HepG2 (cell line): ENCODE data around the gene UNC79. TPM values are rescaled to one million over a fixed set of nuclear protein-coding genes. Genes with fewer than 3 reads are reported as not detected.

Source experiments
- ATAC-seq: fragments of 200-7000 bp; cut with Tn5 transposase; 3 replicates; pipeline ENCODE4 v1.9.1; 2020; ENCODE audit warnings: mild to moderate bottlenecking, moderate library complexity
- BruUV-seq: library from RNA; stranded (reverse); fragments of 400-500 nt; replicated peaks from 2 replicates; lab custom pipeline; 2021; lab: Mats Ljungman, UMichigan
- CTCF ChIA-PET: fragments of 300-600 bp; formaldehyde crosslinking; extraction: SDS; loops from one replicate; lab custom pipeline; 2021; ENCODE audit warnings: low total read pairs, inconsistent platforms, low intra/inter-chr PET ratio; lab: Yijun Ruan, JAX
- POLR2A ChIA-PET: fragments of 350-600 bp; sonication (Branson Sonifier 250); formaldehyde crosslinking; loops from one replicate; lab custom pipeline; 2020; ENCODE audit warnings: antibody characterized with exemption, inconsistent platforms; lab: Yijun Ruan, JAX
- DNase-seq: peaks from one replicate; pipeline ENCODE4 v3.0.0-alpha.2; 2015; ENCODE audit warnings: low spot score
- FAIRE-seq: peaks from 3 replicates; lab custom pipeline; 2011; peaks lifted over from hg19 to GRCh38; lab: Jason Lieb, UNC
- H2AFZ ChIP-seq: one replicate; pipeline ENCODE4 v1.6.1; 2011; ENCODE audit warnings: low read length, inconsistent platforms
- H3K27ac ChIP-seq: fragments of 300-600 bp; 3 replicates; pipeline ENCODE4 v1.8.0; 2011; ENCODE audit warnings: mixed run types, mild to moderate bottlenecking, mixed read lengths, low read length, inconsistent platforms; ENCODE audit not compliant: insufficient read depth; ENCODE audit errors: extremely low read length
- H3K27me3 ChIP-seq, 2 experiments: fragments of 200-600 bp in 1 of 2; 2 replicates in 1 of 2; 3 replicates in 1 of 2; pipeline versions ENCODE4 v1.6.0 to v1.8.0; 2011; ENCODE audit warnings: low read length in 2 of 2, mild to moderate bottlenecking in 2 of 2, moderate library complexity in 2 of 2, inconsistent platforms in 1 of 2; ENCODE audit not compliant: insufficient read depth in 2 of 2, control insufficient read depth in 1 of 2
- H3K36me3 ChIP-seq, 2 experiments: fragments of 200-600 bp in 1 of 2; replicated peaks in 1 of 2; 2 replicates in 1 of 2; 3 replicates in 1 of 2; pipeline versions ENCODE4 v1.5.1 to v1.8.0; 2011; ENCODE audit warnings: low read length in 2 of 2, inconsistent platforms in 1 of 2; ENCODE audit not compliant: insufficient read depth in 2 of 2, control insufficient read depth in 1 of 2
- H3K4me1 ChIP-seq: 2 replicates; pipeline ENCODE4 v1.5.1; 2012; ENCODE audit warnings: low read length, inconsistent platforms; ENCODE audit not compliant: insufficient read depth
- H3K4me2 ChIP-seq: 2 replicates; pipeline ENCODE4 v1.6.0; 2011; ENCODE audit warnings: low read depth, low read length, inconsistent platforms
- H3K4me3 ChIP-seq, 3 experiments: fragments of 200-600 bp in 1 of 3; sonication (generic), shearing (Covaris generic) in 1 of 3; replicated peaks in 1 of 3; 2 replicates each; pipeline ENCODE4 v1.5.1; 2011 to 2016; ENCODE audit warnings: low read length in 3 of 3, inconsistent platforms in 2 of 3, low read depth in 2 of 3, mild to moderate bottlenecking in 2 of 3, control low read depth in 1 of 3, mixed read lengths in 1 of 3; ENCODE audit not compliant: insufficient read depth in 1 of 3
- H3K79me2 ChIP-seq: one replicate; pipeline ENCODE4 v1.6.1; 2011; ENCODE audit warnings: low read length, inconsistent platforms; ENCODE audit not compliant: insufficient read depth
- H3K9ac ChIP-seq: 2 replicates; pipeline ENCODE4 v1.6.0; 2011; ENCODE audit warnings: mild to moderate bottlenecking, low read depth, low read length, inconsistent platforms; ENCODE audit not compliant: insufficient read depth
- H3K9me3 ChIP-seq: 2 replicates; pipeline ENCODE4 v1.5.1; 2012; ENCODE audit warnings: mild to moderate bottlenecking, low read length
- H4K20me1 ChIP-seq: 2 replicates; pipeline ENCODE4 v1.6.0; 2011; ENCODE audit warnings: inconsistent platforms, mild to moderate bottlenecking, low read length, moderate library complexity; ENCODE audit not compliant: insufficient read depth
- ARID2 ChIP-seq: sonication (generic); formaldehyde crosslinking; IDR thresholded peaks from 2 replicates; pipeline ENCODE4 v1.8.1; 2022; ENCODE audit warnings: mild to moderate bottlenecking, missing genetic modification reagents, borderline replicate concordance
- BRD4 ChIP-seq: sonication (generic); formaldehyde crosslinking; IDR thresholded peaks from 2 replicates; pipeline ENCODE4 v1.4.0; 2020; ENCODE audit warnings: missing genetic modification reagents
- CREM ChIP-seq, 2 experiments: sonication (generic) in 1 of 2; formaldehyde crosslinking in 1 of 2; IDR thresholded peaks; 2 replicates each; pipeline versions ENCODE4 v1.4.0 to v1.6.1; 2016 to 2020; ENCODE audit warnings: antibody characterized with exemption in 1 of 2, mild to moderate bottlenecking in 1 of 2, missing genetic modification reagents in 1 of 2
- JDP2 ChIP-seq: sonication (generic); formaldehyde crosslinking; IDR thresholded peaks from 2 replicates; pipeline ENCODE4 v1.8.1; 2022; ENCODE audit warnings: missing genetic modification reagents, borderline replicate concordance
- KLF13 ChIP-seq: sonication (generic); formaldehyde crosslinking; IDR thresholded peaks from 2 replicates; pipeline ENCODE4 v1.4.0; 2020; ENCODE audit warnings: mild to moderate bottlenecking, missing genetic modification reagents
- PAF1 ChIP-seq: IDR thresholded peaks from 2 replicates; pipeline ENCODE4 v1.6.1; 2016; ENCODE audit warnings: missing genetic modification reagents, missing compliant biosample characterization
- PRDM15 ChIP-seq: sonication (generic); formaldehyde crosslinking; IDR thresholded peaks from 2 replicates; pipeline ENCODE4 v1.4.0; 2020; ENCODE audit warnings: missing genetic modification reagents
- SAP130 ChIP-seq: IDR thresholded peaks from 2 replicates; pipeline ENCODE4 v1.6.1; 2016; ENCODE audit warnings: low read depth
- ZFP36L1 ChIP-seq: sonication (generic); formaldehyde crosslinking; IDR thresholded peaks from 2 replicates; pipeline ENCODE4 v1.8.0; 2022; ENCODE audit warnings: mild to moderate bottlenecking, missing genetic modification reagents, moderate library complexity
- ZNF333 ChIP-seq: sonication (generic); formaldehyde crosslinking; IDR thresholded peaks from 2 replicates; pipeline ENCODE4 v1.4.0; 2020; ENCODE audit warnings: mild to moderate bottlenecking, missing genetic modification reagents, borderline replicate concordance
- ZNF672 ChIP-seq: sonication (generic); formaldehyde crosslinking; IDR thresholded peaks from 2 replicates; pipeline ENCODE4 v1.8.1; 2022; ENCODE audit warnings: missing genetic modification reagents
- WGBS: methylation state at CpG from one replicate; pipeline ENCODE4 v1.1.6; 2017; ENCODE audit warnings: low lambda C conversion rate; 5-methylcytosine and 5-hydroxymethylcytosine counted together
- in situ Hi-C: cut with HindIII; loops from 2 replicates; pipeline ENCODE4 v1.10.0; 2017; ENCODE audit warnings: low pct_unique_long_range_greater_than_20kb; ENCODE audit not compliant: extremely low pct_ligation_motif_present
- intact Hi-C: fragments of 100-400 bp; cut with micrococcal nuclease; formaldehyde crosslinking; loops from one replicate; pipeline ENCODE4 v1.10.0; 2022; ENCODE audit not compliant: unreplicated experiment
- polyA plus RNA-seq, 8 experiments: library from polyadenylated mRNA; depleted of rRNA in 3 of 8; stranded (reverse) in 7 of 8; unstranded in 1 of 8; fragments of >200 nt; fragmentation: Illumina TruSeq in 4 of 8; extraction: Trizol in 4 of 8; gene quantifications; 2 replicates each; pipeline versions ENCODE4 v1.2.1 to v1.2.3, GENCODE V29; 2011 to 2016; ENCODE audit warnings: low read depth in 4 of 8, missing spikeins in 1 of 8, mixed read lengths in 1 of 8; ENCODE audit not compliant: insufficient read depth in 1 of 8
- total RNA-seq, 5 experiments: library from RNA; depleted of rRNA; stranded (reverse); fragments of >200 nt; fragmentation: Illumina TruSeq; extraction: Trizol; gene quantifications; 2 replicates each; pipeline ENCODE4 v1.2.3, GENCODE V29; 2016; ENCODE audit warnings: low read depth in 1 of 5

The UNC79 gene
- total and polyA plus RNA-seq, 2 of the 13 experiments (the other 11 are each of a cell fraction or from before 2014, with no cell fraction given): under 0.01 TPM; not detected in 1

- Histone ChIP-seq H3K79me2 (no peaks in the 10 kb centered on the region), H3K4me3 (no peak overlapping the region), H3K9ac (no peak overlapping the region), H3K4me2 (no peak overlapping the region), H4K20me1 (no peaks in the 10 kb centered on the region), H2AFZ (no peak overlapping the region), H3K36me3 (no peaks in the 10 kb centered on the region)
- CTCF ChIA-PET: no interaction called here
- in situ Hi-C loops (no loop called here), intact Hi-C loops (no loop called here)
- DNase-seq (no peak), FAIRE-seq (no peak)
- BruUV-seq: no TSS peak
- WGBS: 69% methylated on average over 2 of the region's 8 CpGs
- TF ChIP-seq PAF1 (CRISPR knock-in tag) (no peak), ZNF333 (no peak), ZNF672 (no peak), ZFP36L1 (CRISPR knock-in tag) (no peak), CREM (IDR thresholded peaks at IDR 0.05) (no peak), CREM (CRISPR knock-in tag; IDR thresholded peaks at IDR 0.05) (no peak), ARID2 (no peak), JDP2 (CRISPR knock-in tag) (no peak), SAP130 (no peak), KLF13 (CRISPR knock-in tag) (no peak), PRDM15 (CRISPR knock-in tag) (no peak), BRD4 (no peak)
- TF ChIP-seq, all 625 proteins: peak for 0
- no peak; the same call in 2 of the 3 replicates for ATAC-seq
- no peaks in the 10 kb centered on the region for H3K9me3 ChIP-seq
- peaks cover 0 to 15% of the 10 kb centered on the region in 2 experiments; a peak in 2 of 5 replicates for H3K27me3 ChIP-seq
- H3K27ac ChIP-seq: no peak overlapping the region
- no peaks in the 10 kb centered on the region for H3K4me1 ChIP-seq
- POLR2A ChIA-PET: no interaction called here
Observed at GRCh38 chr14:93716002-93716745, 285.4 kb downstream of the UNC79 start.
